ENCODE measurements around the gene CREB5.

DNA sequence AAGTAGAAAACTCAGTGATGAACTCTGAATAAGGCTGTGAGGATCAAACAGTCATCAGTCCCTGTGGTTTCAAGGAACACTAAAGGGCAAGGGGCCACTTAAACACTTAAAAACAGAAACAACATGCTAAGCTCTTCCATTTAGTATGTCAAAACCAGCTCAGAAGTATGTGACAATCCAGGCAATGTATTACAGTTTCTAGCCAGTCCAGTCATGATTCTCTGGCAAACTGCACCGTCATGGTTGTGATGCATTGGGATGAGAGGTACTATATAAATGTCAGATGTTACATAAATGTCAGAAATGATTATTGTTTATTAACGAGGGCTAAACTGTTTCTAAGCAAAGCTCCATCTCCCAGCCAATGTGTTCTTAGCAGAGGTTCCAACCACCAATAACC lies 4.7 kb upstream of the CREB5 start:
- TF ChIP-seq, protein P1, sequence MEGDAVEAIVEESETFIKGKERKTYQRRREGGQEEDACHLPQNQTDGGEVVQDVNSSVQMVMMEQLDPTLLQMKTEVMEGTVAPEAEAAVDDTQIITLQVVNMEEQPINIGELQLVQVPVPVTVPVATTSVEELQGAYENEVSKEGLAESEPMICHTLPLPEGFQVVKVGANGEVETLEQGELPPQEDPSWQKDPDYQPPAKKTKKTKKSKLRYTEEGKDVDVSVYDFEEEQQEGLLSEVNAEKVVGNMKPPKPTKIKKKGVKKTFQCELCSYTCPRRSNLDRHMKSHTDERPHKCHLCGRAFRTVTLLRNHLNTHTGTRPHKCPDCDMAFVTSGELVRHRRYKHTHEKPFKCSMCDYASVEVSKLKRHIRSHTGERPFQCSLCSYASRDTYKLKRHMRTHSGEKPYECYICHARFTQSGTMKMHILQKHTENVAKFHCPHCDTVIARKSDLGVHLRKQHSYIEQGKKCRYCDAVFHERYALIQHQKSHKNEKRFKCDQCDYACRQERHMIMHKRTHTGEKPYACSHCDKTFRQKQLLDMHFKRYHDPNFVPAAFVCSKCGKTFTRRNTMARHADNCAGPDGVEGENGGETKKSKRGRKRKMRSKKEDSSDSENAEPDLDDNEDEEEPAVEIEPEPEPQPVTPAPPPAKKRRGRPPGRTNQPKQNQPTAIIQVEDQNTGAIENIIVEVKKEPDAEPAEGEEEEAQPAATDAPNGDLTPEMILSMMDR (IDR thresholded peaks at IDR 0.05): no peak
- TF ChIP-seq POLR2A (IDR thresholded peaks at IDR 0.05): no peak
